ENCODE measurements around the gene RHOJ.

Gene RHOJ

GRCh38 chr14:63209160-63209559, 4.9 kb downstream of the RHOJ start:
- no peak for DNase-seq

GRCh38 chr14:63210812-63211211, 6.6 kb downstream of the RHOJ start:
- DNase-seq = no peak

GRCh38 chr14:63212209-63212608, 8.0 kb downstream of the RHOJ start:
- DNase-seq = no peak

- no peak for DNase-seq
These were observed 8.7 kb downstream of the RHOJ start for GRCh38 chr14:63212776-63213500.

GRCh38 chr14:63214417-63215196, 10.4 kb downstream of the RHOJ start:
- no peak for DNase-seq

- no peak for DNase-seq
These were observed 16.3 kb downstream of the RHOJ start for GRCh38 chr14:63220526-63220925.

- no peak for DNase-seq
These were observed 19.4 kb downstream of the RHOJ start for GRCh38 chr14:63223596-63223995.

- no peak for DNase-seq
These were observed 20.0 kb downstream of the RHOJ start for GRCh38 chr14:63224196-63224595.

GRCh38 chr14:63228217-63228616, 24.0 kb downstream of the RHOJ start:
- DNase-seq = no peak

- no peak for DNase-seq
These were observed 25.3 kb downstream of the RHOJ start for GRCh38 chr14:63229330-63230059.

- no peak for DNase-seq
These were observed 27.5 kb downstream of the RHOJ start for GRCh38 chr14:63231766-63232165.

GRCh38 chr14:63237791-63238190, 33.5 kb downstream of the RHOJ start:
- no peak for DNase-seq

GRCh38 chr14:63240221-63240620, 36.0 kb downstream of the RHOJ start:
- no peak for DNase-seq

GRCh38 chr14:63241096-63241495, 36.9 kb downstream of the RHOJ start:
- DNase-seq = no peak

GRCh38 chr14:63243646-63244045, 39.4 kb downstream of the RHOJ start:
- DNase-seq = no peak

GRCh38 chr14:63245893-63246292, 41.6 kb downstream of the RHOJ start:
- no peak for DNase-seq

- DNase-seq = no peak
These were observed 44.0 kb downstream of the RHOJ start for GRCh38 chr14:63248211-63248610.

- no peak for DNase-seq
These were observed 44.8 kb downstream of the RHOJ start for GRCh38 chr14:63249092-63249491.

GRCh38 chr14:63257299-63257698, 53.1 kb downstream of the RHOJ start:
- no peak for DNase-seq

- no peak for DNase-seq
These were observed 58.2 kb downstream of the RHOJ start for GRCh38 chr14:63262446-63262845.

- no peak for DNase-seq
These were observed 61.9 kb downstream of the RHOJ start for GRCh38 chr14:63266106-63266505.

GRCh38 chr14:63267171-63267570, 62.9 kb downstream of the RHOJ start:
- DNase-seq = no peak

GRCh38 chr14:63268771-63269170, 64.5 kb downstream of the RHOJ start:
- no peak for DNase-seq
